GM23338 (cell line): ENCODE measurements around the gene SMOC2. TPM values are rescaled to one million over a fixed set of nuclear protein-coding genes. Genes with fewer than 3 reads are reported as not detected.

Source experiments
- ATAC-seq: fragments of 200-7000 bp; cut with Tn5 transposase; 3 replicates; pipeline ENCODE4 v1.9.1; 2020
- DNase-seq: peaks from one replicate; pipeline ENCODE4 v3.0.0-alpha.2; 2015; ENCODE audit warnings: low spot score
- H2AFZ ChIP-seq: fragments of 200-600 bp; sonication (generic); 2 replicates; pipeline ENCODE4 v1.8.0; 2016; ENCODE audit warnings: antibody characterized with exemption, mild to moderate bottlenecking, moderate library complexity
- H3F3A ChIP-seq: fragments of 200-600 bp; sonication (generic); replicated peaks from 2 replicates; pipeline ENCODE4 v1.8.0; 2017; ENCODE audit warnings: antibody characterized with exemption, mixed run types, low read depth
- H3K27ac ChIP-seq: fragments of 200-600 bp; sonication (generic); 2 replicates; pipeline ENCODE4 v1.6.1; 2016; ENCODE audit warnings: low read depth
- H3K27me3 ChIP-seq: fragments of 200-600 bp; sonication (generic); 2 replicates; pipeline ENCODE4 v1.8.0; 2016; ENCODE audit warnings: mild to moderate bottlenecking, mixed run types, moderate library complexity; ENCODE audit not compliant: insufficient read depth
- H3K36me3 ChIP-seq: fragments of 200-600 bp; sonication (generic); 2 replicates; pipeline ENCODE4 v1.8.0; 2016; ENCODE audit warnings: mild to moderate bottlenecking; ENCODE audit not compliant: insufficient read depth
- H3K4me1 ChIP-seq: fragments of 200-600 bp; sonication (generic); 2 replicates; pipeline ENCODE4 v1.8.0; 2016; ENCODE audit warnings: mild to moderate bottlenecking, moderate library complexity; ENCODE audit not compliant: insufficient read depth
- H3K4me2 ChIP-seq: fragments of 200-600 bp; sonication (generic); 2 replicates; pipeline ENCODE4 v1.7.1; 2017; ENCODE audit warnings: mixed run types
- H3K4me3 ChIP-seq: fragments of 200-600 bp; sonication (generic); 2 replicates; pipeline ENCODE4 v1.6.1; 2016; ENCODE audit warnings: mixed run types
- H3K79me2 ChIP-seq: fragments of 200-600 bp; sonication (generic); replicated peaks from 2 replicates; pipeline ENCODE4 v1.8.0; 2017; ENCODE audit warnings: mild to moderate bottlenecking; ENCODE audit not compliant: insufficient read depth
- H3K9me2 ChIP-seq: fragments of 200-600 bp; sonication (generic); 2 replicates; pipeline ENCODE4 v1.8.0; 2017; ENCODE audit not compliant: insufficient read depth
- H4K20me1 ChIP-seq: fragments of 200-600 bp; sonication (generic); replicated peaks from 2 replicates; pipeline ENCODE4 v1.8.0; 2017; ENCODE audit warnings: mild to moderate bottlenecking; ENCODE audit not compliant: insufficient read depth
- H3K27ac Mint-ChIP-seq: 2 replicates; pipeline ENCODE4 v1.8.0; 2020; ENCODE audit warnings: inconsistent platforms, mild to moderate bottlenecking, moderate library complexity, mixed read lengths
- H3K27me3 Mint-ChIP-seq: 3 replicates; pipeline ENCODE4 v1.8.0; 2022; ENCODE audit warnings: low read depth, mild to moderate bottlenecking, moderate library complexity, mixed read lengths, inconsistent platforms; ENCODE audit not compliant: insufficient read depth, poor library complexity
- H3K36me3 Mint-ChIP-seq: 3 replicates; pipeline ENCODE4 v1.8.0; 2021; ENCODE audit warnings: low read depth, mild to moderate bottlenecking, inconsistent platforms, moderate library complexity, mixed read lengths
- H3K4me1 Mint-ChIP-seq: 3 replicates; pipeline ENCODE4 v1.8.0; 2020; ENCODE audit warnings: mild to moderate bottlenecking, inconsistent platforms, mixed read lengths
- H3K4me3 Mint-ChIP-seq: 3 replicates; pipeline ENCODE4 v1.8.0; 2021; ENCODE audit warnings: moderate library complexity, mild to moderate bottlenecking, inconsistent platforms, mixed read lengths
- H3K9me3 Mint-ChIP-seq: 3 replicates; pipeline ENCODE4 v1.8.0; 2020; ENCODE audit warnings: moderate library complexity, mild to moderate bottlenecking, inconsistent platforms, mixed read lengths
- CTCF ChIP-seq, 2 experiments: fragments of 200-600 bp in 1 of 2; sonication (generic) in 1 of 2; conservative IDR thresholded peaks; 2 replicates each; pipeline versions ENCODE4 v1.5.1 to v1.6.1; 2016 to 2017; ENCODE audit warnings: antibody characterized with exemption in 2 of 2, low read depth in 2 of 2, mild to moderate bottlenecking in 2 of 2, moderate library complexity in 1 of 2
- JUNB ChIP-seq: IDR thresholded peaks from one replicate; pipeline ENCODE4 v1.6.1; 2016; ENCODE audit warnings: antibody characterized with exemption; ENCODE audit not compliant: unreplicated experiment
- NANOG ChIP-seq: IDR thresholded peaks from 2 replicates; pipeline ENCODE4 v1.6.1; 2016; ENCODE audit warnings: antibody characterized with exemption, borderline replicate concordance
- STAT1 ChIP-seq: IDR thresholded peaks from one replicate; pipeline ENCODE4 v1.6.1; 2016; ENCODE audit warnings: antibody characterized with exemption; ENCODE audit not compliant: unreplicated experiment
- ZNF331 ChIP-seq: fragments of 250-450 bp; sonication (Bioruptor Pico); IDR thresholded peaks from 2 replicates; pipeline ENCODE4 v1.5.0; 2020; ENCODE audit warnings: low read depth, mild to moderate bottlenecking, moderate library complexity
- ZNF462 ChIP-seq: fragments of 250-450 bp; sonication (Bioruptor Pico); IDR thresholded peaks from 2 replicates; pipeline ENCODE4 v1.5.0; 2020; ENCODE audit warnings: mild to moderate bottlenecking, moderate library complexity
- polyA plus RNA-seq: library from polyadenylated mRNA; unstranded; fragments of >200 nt; fragmentation: Nextera tagmentation; extraction: Ambion mirVana; gene quantifications from 2 replicates; pipeline ENCODE4 v1.2.1, GENCODE V29; 2016
- total RNA-seq: library from RNA; depleted of rRNA; stranded (reverse); fragments of >200 nt; shearing (Covaris generic); gene quantifications from 2 replicates; pipeline ENCODE4 v1.2.3, GENCODE V29; 2014

SMOC2 gene
- total and polyA plus RNA-seq, 2 experiments from 2014 or later: 4.3 to 6.5 TPM

- no peak for TF ChIP-seq ZNF462
- TF ChIP-seq CTCF (conservative IDR thresholded peaks at IDR 0.05; ENCODE audit: low read depth in 2 of 2): no peak
- TF ChIP-seq JUNB: no peak
- no peak for TF ChIP-seq ZNF331 (CRISPR knock-in tag)
These were observed 74.4 kb downstream of the SMOC2 start (continued) for GRCh38 chr6:168515376-168515775.

GRCh38 chr6:168516944-168517741 lies 76.2 kb downstream of the SMOC2 start:
- no peak overlapping the region for H3K4me3 ChIP-seq
- H3K79me2 ChIP-seq: no peaks in the 10 kb centered on the region
- H3K9me2 ChIP-seq: no peaks in the 10 kb centered on the region
- no peaks in the 10 kb centered on the region for H3K27me3 ChIP-seq
- Mint-ChIP-seq H3K27ac (no peak overlapping the region), H3K36me3 (no peaks in the 10 kb centered on the region), H3K4me1 (peaks cover 3% of the 10 kb centered on the region; the same call in 1 of the 3 replicates), H3K4me3 (no peak overlapping the region), H3K9me3 (no peaks in the 10 kb centered on the region), H3K27me3 (no peaks in the 10 kb centered on the region)
- peaks cover 6% of the 10 kb centered on the region; the same call in 1 of the 2 replicates for H3F3A ChIP-seq
- H4K20me1 ChIP-seq: no peaks in the 10 kb centered on the region; the same call in 1 of the 2 replicates
- H3K36me3 ChIP-seq: no peaks in the 10 kb centered on the region
- no peak overlapping the region for H3K4me2 ChIP-seq
- ATAC-seq (no peak; the same call in 1 of the 3 replicates), DNase-seq (no peak)
- no peak overlapping the region for H3K27ac ChIP-seq
- H3K4me1 ChIP-seq: peaks cover 4% of the 10 kb centered on the region
- no peak overlapping the region for H2AFZ ChIP-seq
- TF ChIP-seq ZNF331 (CRISPR knock-in tag) (no peak), STAT1 (no peak), NANOG (no peak), ZNF462 (no peak)
